ENCODE data around the gene TET2. TPM values are rescaled to one million over a fixed set of nuclear protein-coding genes. Genes with fewer than 3 reads are reported as not detected.

The TET2 gene
- total RNA-seq, 1 experiment from 2014 or later = 3.4 TPM

DNA sequence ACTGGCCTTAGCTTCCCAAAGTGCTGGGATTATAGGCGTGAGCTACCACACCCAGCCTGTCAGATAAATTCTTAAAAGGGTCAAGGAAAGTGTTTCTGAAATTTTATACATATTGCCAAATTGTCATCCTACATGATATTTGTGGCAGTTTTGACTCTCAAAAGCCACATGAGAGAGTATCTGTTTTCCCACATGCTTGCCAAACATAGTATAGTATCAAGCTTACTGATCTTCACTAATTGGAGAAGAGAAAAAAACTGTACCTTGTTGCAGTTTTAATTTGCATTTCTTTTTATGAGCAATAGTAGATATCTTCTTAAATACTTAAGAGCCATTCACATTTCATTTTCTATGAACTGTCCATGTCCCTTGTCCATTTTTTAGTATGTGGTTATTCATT lies 83.6 kb downstream of the TET2 start:
- H3K27ac Mint-ChIP-seq = no peak overlapping the region
- CTCF ChIA-PET = no interaction called here
- POLR2A ChIA-PET = no interaction called here

GRCh38 chr4:105232374-105232773 lies 85.7 kb downstream of the TET2 start:
- Mint-ChIP-seq H3K27me3 (ENCODE audit: low read depth) (no peaks in the 10 kb centered on the region), H3K36me3 (no peaks in the 10 kb centered on the region), H3K4me1 (peaks cover 9% of the 10 kb centered on the region), H3K27ac (no peak overlapping the region), H3K9me3 (no peaks in the 10 kb centered on the region), H3K4me3 (no peak overlapping the region)
- CTCF ChIA-PET = no interaction called here
- DNase-seq (ENCODE audit: low spot score) (no peak), ATAC-seq (no peak)
- POLR2A ChIA-PET = no interaction called here
- TF ChIP-seq, protein P1, sequence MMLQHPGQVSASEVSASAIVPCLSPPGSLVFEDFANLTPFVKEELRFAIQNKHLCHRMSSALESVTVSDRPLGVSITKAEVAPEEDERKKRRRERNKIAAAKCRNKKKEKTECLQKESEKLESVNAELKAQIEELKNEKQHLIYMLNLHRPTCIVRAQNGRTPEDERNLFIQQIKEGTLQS (CRISPR knock-in tag; conservative IDR thresholded peaks at IDR 0.05) = no peak
- TF ChIP-seq ZSCAN18 (CRISPR knock-in tag; IDR thresholded peaks at IDR 0.05) (no peak), FOXP4 (CRISPR knock-in tag; IDR thresholded peaks at IDR 0.05) (no peak)

More for the DNA sequence above, 83.6 kb downstream of the TET2 start:
- H3K36me3 Mint-ChIP-seq = no peaks in the 10 kb centered on the region
- peaks cover 14% of the 10 kb centered on the region for H3K4me1 Mint-ChIP-seq
- TF ChIP-seq PRDM15 (CRISPR knock-in tag; IDR thresholded peaks at IDR 0.05) (no peak), IRF2 (CRISPR knock-in tag; IDR thresholded peaks at IDR 0.05; ENCODE audit: borderline replicate concordance, low read depth) (no peak), ZNF423 (CRISPR knock-in tag; IDR thresholded peaks at IDR 0.05) (no peak), GABPB1 (CRISPR knock-in tag; IDR thresholded peaks at IDR 0.05) (no peak), FOXP1 (CRISPR knock-in tag; IDR thresholded peaks at IDR 0.05; ENCODE audit: borderline replicate concordance) (no peak), NFATC4 (CRISPR knock-in tag; IDR thresholded peaks at IDR 0.05) (no peak), OVOL2 (CRISPR knock-in tag; IDR thresholded peaks at IDR 0.05; ENCODE audit: borderline replicate concordance) (no peak), NR1H2 (CRISPR knock-in tag; IDR thresholded peaks at IDR 0.05) (no peak), ZNF281 (CRISPR knock-in tag; IDR thresholded peaks at IDR 0.05) (no peak), ATF1 (CRISPR knock-in tag; IDR thresholded peaks at IDR 0.05) (no peak), FOXK1 (CRISPR knock-in tag; IDR thresholded peaks at IDR 0.05) (no peak), TEAD4 (CRISPR knock-in tag; IDR thresholded peaks at IDR 0.05) (no peak), CDX4 (CRISPR knock-in tag; IDR thresholded peaks at IDR 0.05; ENCODE audit: borderline replicate concordance) (no peak)
- TF ChIP-seq, protein P2, sequence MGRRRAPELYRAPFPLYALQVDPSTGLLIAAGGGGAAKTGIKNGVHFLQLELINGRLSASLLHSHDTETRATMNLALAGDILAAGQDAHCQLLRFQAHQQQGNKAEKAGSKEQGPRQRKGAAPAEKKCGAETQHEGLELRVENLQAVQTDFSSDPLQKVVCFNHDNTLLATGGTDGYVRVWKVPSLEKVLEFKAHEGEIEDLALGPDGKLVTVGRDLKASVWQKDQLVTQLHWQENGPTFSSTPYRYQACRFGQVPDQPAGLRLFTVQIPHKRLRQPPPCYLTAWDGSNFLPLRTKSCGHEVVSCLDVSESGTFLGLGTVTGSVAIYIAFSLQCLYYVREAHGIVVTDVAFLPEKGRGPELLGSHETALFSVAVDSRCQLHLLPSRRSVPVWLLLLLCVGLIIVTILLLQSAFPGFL (CRISPR knock-in tag; IDR thresholded peaks at IDR 0.05; ENCODE audit: borderline replicate concordance) = no peak
- no peaks in the 10 kb centered on the region for H3K27me3 Mint-ChIP-seq (ENCODE audit: low read depth)
- DNase-seq (ENCODE audit: low spot score) (no peak), ATAC-seq (no peak)
- no peaks in the 10 kb centered on the region for H3K9me3 Mint-ChIP-seq
- H3K4me3 Mint-ChIP-seq = no peak overlapping the region

Measured in WTC11 (cell line).